MCF 10A (cell line): ENCODE measurements around the gene C5orf58. TPM values are rescaled to one million over a fixed set of nuclear protein-coding genes. Genes with fewer than 3 reads are reported as not detected.

Source experiments
- BruUV-seq: library from RNA; stranded (reverse); fragments of 400-500 nt; replicated peaks from 2 replicates; lab custom pipeline; 2021; lab: Mats Ljungman, UMichigan
- CTCF ChIA-PET: fragments of 300-600 bp; sonication (Branson Sonifier 250); formaldehyde crosslinking; extraction: SDS; loops from one replicate; lab custom pipeline; 2021; ENCODE audit warnings: antibody characterized with exemption, inconsistent platforms; lab: Yijun Ruan, JAX
- POLR2A ChIA-PET: fragments of 300-600, 350-650 bp; sonication (Branson Sonifier 250); formaldehyde crosslinking; extraction: SDS; loops from one replicate; lab custom pipeline; 2020; ENCODE audit warnings: antibody characterized with exemption, inconsistent platforms; lab: Yijun Ruan, JAX
- DNase-seq: peaks from one replicate; pipeline ENCODE4 v3.0.0-alpha.2; 2018; ENCODE audit not compliant: unreplicated experiment
- H3K27ac Mint-ChIP-seq: one replicate; pipeline ENCODE4 v1.8.0; 2022; ENCODE audit warnings: mild to moderate bottlenecking, low read depth, mixed read lengths; ENCODE audit not compliant: unreplicated experiment
- H3K27me3 Mint-ChIP-seq: one replicate; pipeline ENCODE4 v1.8.0; 2022; ENCODE audit warnings: mixed read lengths; ENCODE audit not compliant: insufficient read depth, unreplicated experiment
- H3K36me3 Mint-ChIP-seq: one replicate; pipeline ENCODE4 v1.8.0; 2022; ENCODE audit warnings: mild to moderate bottlenecking, moderate library complexity, mixed read lengths; ENCODE audit not compliant: insufficient read depth, unreplicated experiment
- H3K4me1 Mint-ChIP-seq: one replicate; pipeline ENCODE4 v1.8.0; 2022; ENCODE audit warnings: mixed read lengths; ENCODE audit not compliant: insufficient read depth, unreplicated experiment
- H3K4me3 Mint-ChIP-seq: one replicate; pipeline ENCODE4 v1.8.0; 2022; ENCODE audit warnings: mild to moderate bottlenecking, moderate library complexity, mixed read lengths; ENCODE audit not compliant: unreplicated experiment
- H3K9me3 Mint-ChIP-seq: one replicate; pipeline ENCODE4 v1.8.0; 2022; ENCODE audit warnings: mixed read lengths; ENCODE audit not compliant: unreplicated experiment
- CTCF ChIP-seq: fragments of 200-600 bp; IDR thresholded peaks from one replicate; pipeline ENCODE4 v1.8.0; 2022; ENCODE audit warnings: antibody characterized with exemption, mild to moderate bottlenecking; ENCODE audit not compliant: unreplicated experiment
- intact Hi-C: fragments of 100-400 bp; cut with micrococcal nuclease; formaldehyde crosslinking; loops from 2 replicates; pipeline ENCODE4 v1.14.1; 2022
- total RNA-seq: library from RNA; stranded (reverse); gene quantifications from 2 replicates; pipeline ENCODE4 v1.2.3, GENCODE V29; 2022

C5orf58 gene
- total RNA-seq, 1 experiment from 2014 or later: not detected

DNA sequence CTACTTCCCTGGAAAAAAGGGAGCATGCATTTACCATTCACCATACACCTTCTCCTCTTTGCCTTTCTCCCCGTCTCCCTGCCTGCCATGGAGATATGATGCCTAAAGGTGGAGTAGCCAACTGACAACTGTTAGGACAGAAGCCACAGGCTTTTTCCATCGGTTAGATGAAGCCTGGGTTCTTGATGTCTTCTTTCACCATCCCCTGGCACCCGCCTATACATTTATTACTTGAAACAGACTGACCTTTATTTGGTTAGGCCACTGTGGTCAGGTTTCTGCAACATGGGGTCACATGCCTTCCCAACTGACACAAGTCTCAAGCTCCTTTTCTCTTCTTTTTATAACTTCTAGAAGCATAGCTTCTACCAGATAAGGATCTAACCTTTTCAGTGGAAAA lies 57.7 kb downstream of the C5orf58 start:
- DNase-seq: no peak
- ChIA-PET CTCF (interaction anchor here (0.5 to 8.7 kb wide), 6 partner anchors 14 to 1923 kb away, joined by 3 to 40 read pairs (median 4); no protein-coding TSS in a partner anchor), POLR2A (interaction anchor here (0.7 kb wide), 1 partner anchor 1645 kb away, joined by 4 read pairs; no protein-coding TSS in a partner anchor)
- H3K4me3 Mint-ChIP-seq: no peak overlapping the region
- peaks cover 66% of the 10 kb centered on the region for H3K27me3 Mint-ChIP-seq
- BruUV-seq: no TSS peak
- intact Hi-C loops: no loop called here
- TF ChIP-seq CTCF: no peak
- no peak overlapping the region for H3K27ac Mint-ChIP-seq
- H3K4me1 Mint-ChIP-seq: no peaks in the 10 kb centered on the region
- H3K9me3 Mint-ChIP-seq: no peaks in the 10 kb centered on the region
- no peaks in the 10 kb centered on the region for H3K36me3 Mint-ChIP-seq

GRCh38 chr5:170292179-170293104 lies 59.7 kb downstream of the C5orf58 start:
- CTCF ChIA-PET: interaction anchor here (1.0 to 8.7 kb wide), 7 partner anchors 10 to 341 kb away, joined by 3 to 40 read pairs (median 5); no protein-coding TSS in a partner anchor

GRCh38 chr5:170293273-170293672 lies 60.5 kb downstream of the C5orf58 start:
- intact Hi-C loops: no loop called here
- H3K27me3 Mint-ChIP-seq: peaks cover 47% of the 10 kb centered on the region
- no peak for TF ChIP-seq CTCF
- ChIA-PET CTCF (interaction anchor here (0.7 to 8.7 kb wide), 6 partner anchors 11 to 340 kb away, joined by 3 to 40 read pairs (median 4); no protein-coding TSS in a partner anchor), POLR2A (interaction anchor here (0.5 to 0.7 kb wide), 2 partner anchors 15 to 24 kb away, joined by 3 to 4 read pairs; no protein-coding TSS in a partner anchor)
- H3K9me3 Mint-ChIP-seq: no peaks in the 10 kb centered on the region
- no peak for DNase-seq
- H3K27ac Mint-ChIP-seq: no peak overlapping the region
- no peaks in the 10 kb centered on the region for H3K36me3 Mint-ChIP-seq
- no peak overlapping the region for H3K4me3 Mint-ChIP-seq
- BruUV-seq: no TSS peak
- no peaks in the 10 kb centered on the region for H3K4me1 Mint-ChIP-seq

More at GRCh38 chr5:170292179-170293104, 59.7 kb downstream of the C5orf58 start:
- intact Hi-C loops: no loop called here
- no peak for DNase-seq
- Mint-ChIP-seq H3K36me3 (no peaks in the 10 kb centered on the region), H3K9me3 (no peaks in the 10 kb centered on the region), H3K4me3 (no peak overlapping the region), H3K4me1 (no peaks in the 10 kb centered on the region), H3K27me3 (peaks cover 54% of the 10 kb centered on the region), H3K27ac (no peak overlapping the region)
- no peak for TF ChIP-seq CTCF
- no TSS peak for BruUV-seq
- POLR2A ChIA-PET: interaction anchor here (0.7 to 1.3 kb wide), 4 partner anchors 7 to 172 kb away, joined by 3 read pairs; no protein-coding TSS in a partner anchor

DNA sequence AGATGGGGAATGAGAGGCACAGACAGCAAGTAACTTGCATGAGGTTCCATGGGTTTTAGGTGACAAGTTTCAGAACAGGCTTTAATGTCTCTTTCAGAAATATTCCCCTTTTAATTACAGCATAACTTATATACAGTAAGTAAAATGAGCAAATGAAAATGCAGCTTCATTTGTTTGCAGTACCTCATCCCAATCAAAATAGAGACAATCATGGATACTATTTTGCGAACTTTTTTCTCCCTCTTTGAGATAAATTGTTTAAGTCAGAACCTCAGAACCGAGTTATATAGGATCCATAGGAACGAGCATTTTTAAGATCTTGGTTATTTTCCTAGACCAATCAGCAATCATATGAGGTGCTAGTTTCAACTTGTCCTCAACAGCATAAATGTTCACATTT lies 61.3 kb downstream of the C5orf58 start:
- ChIA-PET CTCF (interaction anchor here (1.6 to 8.7 kb wide), 2 partner anchors 26 kb away, joined by 7 to 40 read pairs; no protein-coding TSS in a partner anchor), POLR2A (interaction anchor here (0.5 kb wide), 1 partner anchor 23 kb away, joined by 4 read pairs; no protein-coding TSS in a partner anchor)
- no peaks in the 10 kb centered on the region for H3K36me3 Mint-ChIP-seq
- BruUV-seq: no TSS peak
- H3K4me3 Mint-ChIP-seq: no peak overlapping the region
- peaks cover 43% of the 10 kb centered on the region for H3K27me3 Mint-ChIP-seq
- H3K27ac Mint-ChIP-seq: no peak overlapping the region
- intact Hi-C loops: no loop called here
- no peaks in the 10 kb centered on the region for H3K4me1 Mint-ChIP-seq
- no peak for TF ChIP-seq CTCF
- no peak for DNase-seq
- no peaks in the 10 kb centered on the region for H3K9me3 Mint-ChIP-seq
